Neural cell (in vitro differentiated cells): ENCODE measurements around the gene BICRA. TPM values are rescaled to one million over a fixed set of nuclear protein-coding genes. Genes with fewer than 3 reads are reported as not detected.

ENCODE experiments used
- H2AFZ ChIP-seq: fragments of 200-600, 300-800 bp; sonication (generic), shearing (Covaris generic); 2 replicates; pipeline ENCODE4 v1.6.0; 2014; ENCODE audit warnings: low read depth, mild to moderate bottlenecking, antibody characterized with exemption, low read length, moderate library complexity
- H3F3A ChIP-seq: fragments of 200-600 bp; shearing (Covaris generic); 2 replicates; pipeline ENCODE4 v1.6.1; 2016; ENCODE audit warnings: mild to moderate bottlenecking, moderate library complexity, mixed read lengths, antibody characterized with exemption, low read length; ENCODE audit not compliant: insufficient read depth, poor library complexity, severe bottlenecking
- H3K27ac ChIP-seq: fragments of 200-600, 300-800 bp; sonication (generic), shearing (Covaris generic); 2 replicates; pipeline ENCODE4 v1.5.1; 2014; ENCODE audit warnings: mild to moderate bottlenecking, low read length, moderate library complexity
- H3K27me3 ChIP-seq: fragments of 300-800, 200-600 bp; sonication (generic), shearing (Covaris generic); 2 replicates; pipeline ENCODE4 v1.6.0; 2014; ENCODE audit warnings: mild to moderate bottlenecking, low read depth, low read length, moderate library complexity; ENCODE audit not compliant: insufficient read depth
- H3K36me3 ChIP-seq: fragments of 300-800, 200-600 bp; sonication (generic), shearing (Covaris generic); 2 replicates; pipeline ENCODE4 v1.5.1; 2014; ENCODE audit warnings: mild to moderate bottlenecking, antibody characterized with exemption, low read length, moderate library complexity; ENCODE audit not compliant: insufficient read depth
- H3K4me2 ChIP-seq: fragments of 300-800, 200-600 bp; sonication (generic), shearing (Covaris generic); 2 replicates; pipeline ENCODE4 v1.6.0; 2014; ENCODE audit warnings: mild to moderate bottlenecking, low read length
- H3K4me3 ChIP-seq: fragments of 300-800, 200-600 bp; sonication (generic), shearing (Covaris generic); 2 replicates; pipeline ENCODE4 v1.5.1; 2014; ENCODE audit warnings: mild to moderate bottlenecking, low read length, moderate library complexity
- H3K79me2 ChIP-seq: fragments of 200-600 bp; shearing (Covaris generic); replicated peaks from 2 replicates; pipeline ENCODE4 v1.6.0; 2014; ENCODE audit warnings: mild to moderate bottlenecking, low read length, moderate library complexity; ENCODE audit not compliant: insufficient read depth
- H3K9ac ChIP-seq: fragments of 300-800, 200-600 bp; sonication (generic), shearing (Covaris generic); 2 replicates; pipeline ENCODE4 v1.6.1; 2016; ENCODE audit warnings: mild to moderate bottlenecking, low read length, mixed read lengths
- H3K9me2 ChIP-seq: fragments of 200-600 bp; shearing (Covaris generic); 2 replicates; pipeline ENCODE4 v1.6.1; 2016; ENCODE audit warnings: mild to moderate bottlenecking, low read length, mixed read lengths; ENCODE audit not compliant: insufficient read depth
- H3K9me3 ChIP-seq: fragments of 200-600, 300-800 bp; sonication (generic), shearing (Covaris generic); 2 replicates; pipeline ENCODE4 v1.6.1; 2016; ENCODE audit warnings: mild to moderate bottlenecking, mixed run types, low read length, moderate library complexity, mixed read lengths
- H4K20me1 ChIP-seq: fragments of 200-600 bp; shearing (Covaris generic); 2 replicates; pipeline ENCODE4 v1.6.1; 2016; ENCODE audit warnings: mild to moderate bottlenecking, mixed run types; ENCODE audit not compliant: insufficient read depth
- CTCF ChIP-seq: fragments of 450-650 bp; IDR thresholded peaks from 2 replicates; pipeline ENCODE4 v1.5.1; 2014; ENCODE audit warnings: antibody characterized with exemption, mild to moderate bottlenecking, moderate library complexity; ENCODE audit not compliant: poor library complexity, severe bottlenecking
- EP300 ChIP-seq: fragments of 450-650 bp; conservative IDR thresholded peaks from 2 replicates; pipeline ENCODE4 v1.6.1; 2014; ENCODE audit warnings: antibody characterized with exemption, mild to moderate bottlenecking, moderate library complexity; ENCODE audit not compliant: poor library complexity, severe bottlenecking
- EZH2 ChIP-seq: fragments of 200-600, 300-800 bp; shearing (Covaris generic), sonication (generic); IDR thresholded peaks from 2 replicates; pipeline ENCODE4 v1.6.1; 2014; ENCODE audit warnings: antibody characterized with exemption, low read length, borderline replicate concordance, mild to moderate bottlenecking; ENCODE audit not compliant: insufficient read depth, poor library complexity, severe bottlenecking
- MXI1 ChIP-seq: fragments of 450-650 bp; conservative IDR thresholded peaks from 2 replicates; pipeline ENCODE4 v1.6.1; 2014; ENCODE audit warnings: antibody characterized with exemption, mild to moderate bottlenecking; ENCODE audit not compliant: poor library complexity, severe bottlenecking
- POLR2AphosphoS5 ChIP-seq: IDR thresholded peaks from 2 replicates; pipeline ENCODE4 v1.6.1; 2012
- RAD21 ChIP-seq: fragments of 450-650 bp; conservative IDR thresholded peaks from 2 replicates; pipeline ENCODE4 v1.6.1; 2014; ENCODE audit warnings: antibody characterized with exemption, mild to moderate bottlenecking, moderate library complexity
- SMC3 ChIP-seq: fragments of 450-650 bp; conservative IDR thresholded peaks from 2 replicates; pipeline ENCODE4 v1.6.1; 2014; ENCODE audit warnings: antibody characterized with exemption, mild to moderate bottlenecking, moderate library complexity; ENCODE audit not compliant: poor library complexity
- TAF1 ChIP-seq: IDR thresholded peaks from 2 replicates; pipeline ENCODE4 v1.6.1; 2012; ENCODE audit warnings: low read depth
- polyA plus RNA-seq: library from polyadenylated mRNA; depleted of rRNA; stranded (reverse); fragments of >200 nt; gene quantifications from 2 replicates; pipeline ENCODE4 v1.2.3, GENCODE V29; 2014
- TF ChIP-seq, protein P1 (sequence below): IDR thresholded peaks from 2 replicates; pipeline ENCODE4 v1.6.1; 2012; ENCODE audit warnings: borderline replicate concordance

Gene BICRA
- polyA plus RNA-seq, 1 donor from 2014 or later = 0.11 TPM

DNA sequence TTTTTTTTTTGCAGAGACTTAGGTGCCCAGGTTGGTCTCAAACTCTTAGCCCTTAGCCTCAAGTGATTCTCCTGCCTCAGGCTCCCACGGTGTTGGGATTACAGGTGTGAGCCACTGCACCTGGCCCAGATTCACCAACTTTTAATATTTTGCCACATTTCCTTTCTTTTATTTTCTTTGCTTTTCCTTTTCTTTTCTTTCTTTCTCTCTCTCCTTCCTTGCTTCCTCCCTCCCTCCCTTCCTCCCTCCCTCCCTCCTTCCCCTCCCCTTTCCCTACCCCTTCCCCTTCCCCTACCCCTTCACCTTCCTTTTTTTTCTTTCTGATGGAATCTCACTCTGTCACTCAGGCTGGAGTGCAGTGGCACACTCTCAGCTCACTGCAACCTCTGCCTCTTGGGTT, 35.3 kb downstream of the BICRA start:
- no peak overlapping the region for H3K9ac ChIP-seq
- TF ChIP-seq CTCF = no peak
- TF ChIP-seq RAD21 = no peak
- TF ChIP-seq SMC3 = no peak
- no peak for TF ChIP-seq TAF1
- no peak for TF ChIP-seq MXI1
- TF ChIP-seq, protein P1, sequence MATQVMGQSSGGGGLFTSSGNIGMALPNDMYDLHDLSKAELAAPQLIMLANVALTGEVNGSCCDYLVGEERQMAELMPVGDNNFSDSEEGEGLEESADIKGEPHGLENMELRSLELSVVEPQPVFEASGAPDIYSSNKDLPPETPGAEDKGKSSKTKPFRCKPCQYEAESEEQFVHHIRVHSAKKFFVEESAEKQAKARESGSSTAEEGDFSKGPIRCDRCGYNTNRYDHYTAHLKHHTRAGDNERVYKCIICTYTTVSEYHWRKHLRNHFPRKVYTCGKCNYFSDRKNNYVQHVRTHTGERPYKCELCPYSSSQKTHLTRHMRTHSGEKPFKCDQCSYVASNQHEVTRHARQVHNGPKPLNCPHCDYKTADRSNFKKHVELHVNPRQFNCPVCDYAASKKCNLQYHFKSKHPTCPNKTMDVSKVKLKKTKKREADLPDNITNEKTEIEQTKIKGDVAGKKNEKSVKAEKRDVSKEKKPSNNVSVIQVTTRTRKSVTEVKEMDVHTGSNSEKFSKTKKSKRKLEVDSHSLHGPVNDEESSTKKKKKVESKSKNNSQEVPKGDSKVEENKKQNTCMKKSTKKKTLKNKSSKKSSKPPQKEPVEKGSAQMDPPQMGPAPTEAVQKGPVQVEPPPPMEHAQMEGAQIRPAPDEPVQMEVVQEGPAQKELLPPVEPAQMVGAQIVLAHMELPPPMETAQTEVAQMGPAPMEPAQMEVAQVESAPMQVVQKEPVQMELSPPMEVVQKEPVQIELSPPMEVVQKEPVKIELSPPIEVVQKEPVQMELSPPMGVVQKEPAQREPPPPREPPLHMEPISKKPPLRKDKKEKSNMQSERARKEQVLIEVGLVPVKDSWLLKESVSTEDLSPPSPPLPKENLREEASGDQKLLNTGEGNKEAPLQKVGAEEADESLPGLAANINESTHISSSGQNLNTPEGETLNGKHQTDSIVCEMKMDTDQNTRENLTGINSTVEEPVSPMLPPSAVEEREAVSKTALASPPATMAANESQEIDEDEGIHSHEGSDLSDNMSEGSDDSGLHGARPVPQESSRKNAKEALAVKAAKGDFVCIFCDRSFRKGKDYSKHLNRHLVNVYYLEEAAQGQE = no peak
- no peak for TF ChIP-seq EZH2
- TF ChIP-seq POLR2AphosphoS5 = no peak
- no peak for TF ChIP-seq EP300
- no peak overlapping the region for H3K4me3 ChIP-seq
- no peak overlapping the region for H3K4me2 ChIP-seq
- no peak overlapping the region for H3K27ac ChIP-seq
- H2AFZ ChIP-seq = no peak overlapping the region
- H4K20me1 ChIP-seq = no peaks in the 10 kb centered on the region
- peaks cover 60% of the 10 kb centered on the region for H3K79me2 ChIP-seq
- H3K27me3 ChIP-seq = no peaks in the 10 kb centered on the region
- H3K36me3 ChIP-seq = peaks cover 5% of the 10 kb centered on the region
- no peaks in the 10 kb centered on the region for H3K9me3 ChIP-seq
- H3K9me2 ChIP-seq = no peaks in the 10 kb centered on the region
- no peaks in the 10 kb centered on the region for H3F3A ChIP-seq

DNA sequence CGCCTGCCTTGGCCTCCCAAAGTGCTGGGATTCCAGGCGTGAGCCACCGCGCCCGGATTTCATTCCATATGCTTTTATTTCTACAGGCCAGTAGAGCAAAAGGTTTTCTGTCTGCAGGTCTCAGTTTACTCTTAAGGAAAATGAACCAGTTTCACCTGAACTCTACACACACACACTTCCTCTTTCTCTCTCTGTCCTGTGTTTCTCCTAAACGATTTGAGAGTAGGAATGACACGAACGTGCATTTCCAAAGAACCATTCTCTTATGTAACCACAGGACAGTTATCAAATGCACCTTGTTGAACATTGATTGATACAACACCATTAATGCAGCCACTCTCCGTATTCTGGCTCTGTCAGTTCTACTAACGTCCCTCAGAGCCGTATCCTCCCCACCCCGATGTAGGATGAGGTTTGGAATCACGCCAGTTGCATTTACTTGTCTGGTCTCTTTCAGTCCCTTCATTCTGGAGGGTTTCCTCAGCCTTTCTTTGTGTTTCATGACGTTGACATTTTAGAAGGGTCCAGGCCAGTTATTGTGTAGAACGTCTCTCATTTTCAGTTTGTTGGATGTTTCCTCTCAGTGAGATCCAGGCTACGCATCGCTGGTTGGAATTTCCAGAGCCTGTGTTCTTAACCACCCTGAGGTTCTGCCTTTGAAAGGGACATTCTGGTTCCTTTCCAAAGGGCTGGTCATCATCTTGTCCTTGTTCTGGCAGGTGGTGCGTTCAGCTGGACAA, 36.0 kb downstream of the BICRA start:
- no peaks in the 10 kb centered on the region for H3F3A ChIP-seq
- no peak overlapping the region for H3K27ac ChIP-seq
- no peaks in the 10 kb centered on the region for H3K9me3 ChIP-seq
- H4K20me1 ChIP-seq = no peaks in the 10 kb centered on the region
- peaks cover 5% of the 10 kb centered on the region for H3K36me3 ChIP-seq
- TF ChIP-seq RAD21 (no peak), SMC3 (no peak), CTCF (no peak), EP300 (no peak), EZH2 (no peak), MXI1 (no peak), POLR2AphosphoS5 (no peak), TAF1 (no peak)
- TF ChIP-seq, protein P1 = no peak
- no peak overlapping the region for H2AFZ ChIP-seq
- no peak overlapping the region for H3K9ac ChIP-seq
- no peaks in the 10 kb centered on the region for H3K9me2 ChIP-seq
- H3K27me3 ChIP-seq = no peaks in the 10 kb centered on the region
- no peak overlapping the region for H3K4me3 ChIP-seq
- peaks cover 62% of the 10 kb centered on the region for H3K79me2 ChIP-seq
- no peak overlapping the region for H3K4me2 ChIP-seq
